Panc1 (cell line): ENCODE measurements around the gene TMED9.

Experiments used
- CTCF ChIP-seq: fragments of 450-650 bp; IDR thresholded peaks from 2 replicates; pipeline ENCODE4 v1.5.1; 2017; ENCODE audit warnings: mild to moderate bottlenecking
- POLR2AphosphoS5 ChIP-seq: IDR thresholded peaks from 2 replicates; pipeline ENCODE4 v1.6.1; 2012; ENCODE audit warnings: mild to moderate bottlenecking, low read depth, low read length, moderate library complexity
- SIN3A ChIP-seq: IDR thresholded peaks from 2 replicates; pipeline ENCODE4 v1.6.1; 2012; ENCODE audit warnings: low read depth, mild to moderate bottlenecking, low read length, moderate library complexity, borderline replicate concordance; ENCODE audit not compliant: insufficient read depth
- TCF7L2 ChIP-seq: IDR thresholded peaks from 2 replicates; pipeline ENCODE4 v1.6.1; 2011; ENCODE audit warnings: mild to moderate bottlenecking, low read depth, low read length, inconsistent platforms
- TF ChIP-seq, protein P1 (sequence below), 2 experiments: IDR thresholded peaks; 2 replicates each; pipeline ENCODE4 v1.6.1; 2011 to 2012; ENCODE audit warnings: low read depth in 2 of 2, control low read depth in 1 of 2, low read length in 1 of 2, mild to moderate bottlenecking in 1 of 2, moderate library complexity in 1 of 2; ENCODE audit not compliant: insufficient read depth in 1 of 2

- TF ChIP-seq CTCF (no peak), SIN3A (no peak), POLR2AphosphoS5 (no peak), TCF7L2 (no peak)
- TF ChIP-seq, protein P1, sequence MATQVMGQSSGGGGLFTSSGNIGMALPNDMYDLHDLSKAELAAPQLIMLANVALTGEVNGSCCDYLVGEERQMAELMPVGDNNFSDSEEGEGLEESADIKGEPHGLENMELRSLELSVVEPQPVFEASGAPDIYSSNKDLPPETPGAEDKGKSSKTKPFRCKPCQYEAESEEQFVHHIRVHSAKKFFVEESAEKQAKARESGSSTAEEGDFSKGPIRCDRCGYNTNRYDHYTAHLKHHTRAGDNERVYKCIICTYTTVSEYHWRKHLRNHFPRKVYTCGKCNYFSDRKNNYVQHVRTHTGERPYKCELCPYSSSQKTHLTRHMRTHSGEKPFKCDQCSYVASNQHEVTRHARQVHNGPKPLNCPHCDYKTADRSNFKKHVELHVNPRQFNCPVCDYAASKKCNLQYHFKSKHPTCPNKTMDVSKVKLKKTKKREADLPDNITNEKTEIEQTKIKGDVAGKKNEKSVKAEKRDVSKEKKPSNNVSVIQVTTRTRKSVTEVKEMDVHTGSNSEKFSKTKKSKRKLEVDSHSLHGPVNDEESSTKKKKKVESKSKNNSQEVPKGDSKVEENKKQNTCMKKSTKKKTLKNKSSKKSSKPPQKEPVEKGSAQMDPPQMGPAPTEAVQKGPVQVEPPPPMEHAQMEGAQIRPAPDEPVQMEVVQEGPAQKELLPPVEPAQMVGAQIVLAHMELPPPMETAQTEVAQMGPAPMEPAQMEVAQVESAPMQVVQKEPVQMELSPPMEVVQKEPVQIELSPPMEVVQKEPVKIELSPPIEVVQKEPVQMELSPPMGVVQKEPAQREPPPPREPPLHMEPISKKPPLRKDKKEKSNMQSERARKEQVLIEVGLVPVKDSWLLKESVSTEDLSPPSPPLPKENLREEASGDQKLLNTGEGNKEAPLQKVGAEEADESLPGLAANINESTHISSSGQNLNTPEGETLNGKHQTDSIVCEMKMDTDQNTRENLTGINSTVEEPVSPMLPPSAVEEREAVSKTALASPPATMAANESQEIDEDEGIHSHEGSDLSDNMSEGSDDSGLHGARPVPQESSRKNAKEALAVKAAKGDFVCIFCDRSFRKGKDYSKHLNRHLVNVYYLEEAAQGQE (IDR thresholded peaks at IDR 0.05; ENCODE audit: insufficient read depth in 1 of 2, low read depth in 2 of 2, low read length in 1 of 2) = no peak
These were observed 16.5 kb upstream of the TMED9 start for GRCh38 chr5:177575488-177575887.
